Neural cell (in vitro differentiated cells): Measurements from ENCODE around the gene RBMS3.

Experiments
- EP300 ChIP-seq: fragments of 450-650 bp; conservative IDR thresholded peaks from 2 replicates; pipeline ENCODE4 v1.6.1; 2014; ENCODE audit warnings: antibody characterized with exemption, mild to moderate bottlenecking, moderate library complexity; ENCODE audit not compliant: poor library complexity, severe bottlenecking
- EZH2 ChIP-seq: fragments of 200-600, 300-800 bp; shearing (Covaris generic), sonication (generic); IDR thresholded peaks from 2 replicates; pipeline ENCODE4 v1.6.1; 2014; ENCODE audit warnings: antibody characterized with exemption, low read length, borderline replicate concordance, mild to moderate bottlenecking; ENCODE audit not compliant: insufficient read depth, poor library complexity, severe bottlenecking
- POLR2AphosphoS5 ChIP-seq: IDR thresholded peaks from 2 replicates; pipeline ENCODE4 v1.6.1; 2012
- RAD21 ChIP-seq: fragments of 450-650 bp; conservative IDR thresholded peaks from 2 replicates; pipeline ENCODE4 v1.6.1; 2014; ENCODE audit warnings: antibody characterized with exemption, mild to moderate bottlenecking, moderate library complexity
- TF ChIP-seq, protein P1 (sequence below): fragments of 450-650 bp; IDR thresholded peaks from 2 replicates; pipeline ENCODE4 v1.5.1; 2014; ENCODE audit warnings: antibody characterized with exemption, mild to moderate bottlenecking, moderate library complexity; ENCODE audit not compliant: poor library complexity, severe bottlenecking
- TF ChIP-seq, protein P2 (sequence below): IDR thresholded peaks from 2 replicates; pipeline ENCODE4 v1.6.1; 2012; ENCODE audit warnings: borderline replicate concordance

DNA sequence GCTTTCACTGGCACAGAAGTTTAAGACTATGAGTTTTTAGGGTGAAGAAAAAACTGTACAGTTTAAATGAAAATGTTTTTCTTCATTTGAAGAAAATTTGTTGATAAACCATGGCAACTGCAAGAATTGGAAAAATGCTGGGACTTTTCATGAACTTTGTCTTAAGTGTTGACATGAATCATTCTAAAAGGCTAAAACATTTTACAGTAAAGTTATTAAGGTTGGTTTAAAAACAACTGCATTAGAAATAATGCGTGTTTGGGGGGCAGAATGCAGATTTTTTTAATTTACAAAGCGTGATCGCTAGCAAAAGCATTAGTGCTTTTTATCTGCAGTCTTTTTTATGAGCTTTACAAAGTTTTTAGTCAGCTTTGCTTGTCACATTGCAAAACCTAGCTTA, 723.6 kb downstream of the RBMS3 start:
- TF ChIP-seq, protein P1, sequence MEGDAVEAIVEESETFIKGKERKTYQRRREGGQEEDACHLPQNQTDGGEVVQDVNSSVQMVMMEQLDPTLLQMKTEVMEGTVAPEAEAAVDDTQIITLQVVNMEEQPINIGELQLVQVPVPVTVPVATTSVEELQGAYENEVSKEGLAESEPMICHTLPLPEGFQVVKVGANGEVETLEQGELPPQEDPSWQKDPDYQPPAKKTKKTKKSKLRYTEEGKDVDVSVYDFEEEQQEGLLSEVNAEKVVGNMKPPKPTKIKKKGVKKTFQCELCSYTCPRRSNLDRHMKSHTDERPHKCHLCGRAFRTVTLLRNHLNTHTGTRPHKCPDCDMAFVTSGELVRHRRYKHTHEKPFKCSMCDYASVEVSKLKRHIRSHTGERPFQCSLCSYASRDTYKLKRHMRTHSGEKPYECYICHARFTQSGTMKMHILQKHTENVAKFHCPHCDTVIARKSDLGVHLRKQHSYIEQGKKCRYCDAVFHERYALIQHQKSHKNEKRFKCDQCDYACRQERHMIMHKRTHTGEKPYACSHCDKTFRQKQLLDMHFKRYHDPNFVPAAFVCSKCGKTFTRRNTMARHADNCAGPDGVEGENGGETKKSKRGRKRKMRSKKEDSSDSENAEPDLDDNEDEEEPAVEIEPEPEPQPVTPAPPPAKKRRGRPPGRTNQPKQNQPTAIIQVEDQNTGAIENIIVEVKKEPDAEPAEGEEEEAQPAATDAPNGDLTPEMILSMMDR: no peak
- no peak for TF ChIP-seq RAD21
- TF ChIP-seq, protein P2, sequence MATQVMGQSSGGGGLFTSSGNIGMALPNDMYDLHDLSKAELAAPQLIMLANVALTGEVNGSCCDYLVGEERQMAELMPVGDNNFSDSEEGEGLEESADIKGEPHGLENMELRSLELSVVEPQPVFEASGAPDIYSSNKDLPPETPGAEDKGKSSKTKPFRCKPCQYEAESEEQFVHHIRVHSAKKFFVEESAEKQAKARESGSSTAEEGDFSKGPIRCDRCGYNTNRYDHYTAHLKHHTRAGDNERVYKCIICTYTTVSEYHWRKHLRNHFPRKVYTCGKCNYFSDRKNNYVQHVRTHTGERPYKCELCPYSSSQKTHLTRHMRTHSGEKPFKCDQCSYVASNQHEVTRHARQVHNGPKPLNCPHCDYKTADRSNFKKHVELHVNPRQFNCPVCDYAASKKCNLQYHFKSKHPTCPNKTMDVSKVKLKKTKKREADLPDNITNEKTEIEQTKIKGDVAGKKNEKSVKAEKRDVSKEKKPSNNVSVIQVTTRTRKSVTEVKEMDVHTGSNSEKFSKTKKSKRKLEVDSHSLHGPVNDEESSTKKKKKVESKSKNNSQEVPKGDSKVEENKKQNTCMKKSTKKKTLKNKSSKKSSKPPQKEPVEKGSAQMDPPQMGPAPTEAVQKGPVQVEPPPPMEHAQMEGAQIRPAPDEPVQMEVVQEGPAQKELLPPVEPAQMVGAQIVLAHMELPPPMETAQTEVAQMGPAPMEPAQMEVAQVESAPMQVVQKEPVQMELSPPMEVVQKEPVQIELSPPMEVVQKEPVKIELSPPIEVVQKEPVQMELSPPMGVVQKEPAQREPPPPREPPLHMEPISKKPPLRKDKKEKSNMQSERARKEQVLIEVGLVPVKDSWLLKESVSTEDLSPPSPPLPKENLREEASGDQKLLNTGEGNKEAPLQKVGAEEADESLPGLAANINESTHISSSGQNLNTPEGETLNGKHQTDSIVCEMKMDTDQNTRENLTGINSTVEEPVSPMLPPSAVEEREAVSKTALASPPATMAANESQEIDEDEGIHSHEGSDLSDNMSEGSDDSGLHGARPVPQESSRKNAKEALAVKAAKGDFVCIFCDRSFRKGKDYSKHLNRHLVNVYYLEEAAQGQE: no peak
- TF ChIP-seq EZH2: no peak
- TF ChIP-seq POLR2AphosphoS5: no peak
- no peak for TF ChIP-seq EP300
